Ramos (cell line): ENCODE measurements around the gene TGDS.
"Not testable (repeated sequence)": the region's sequence is repeated elsewhere in the genome, so short reads cannot be mapped to it uniquely, and the experiment has no call there.

Experiments
- in situ Hi-C: fragments of 300-500 bp; cut with MboI; formaldehyde crosslinking; loops from one replicate; pipeline ENCODE4 v1.14.3; 2022; ENCODE audit warnings: low sequenced_read_pairs; ENCODE audit not compliant: unreplicated experiment

Gene TGDS

DNA sequence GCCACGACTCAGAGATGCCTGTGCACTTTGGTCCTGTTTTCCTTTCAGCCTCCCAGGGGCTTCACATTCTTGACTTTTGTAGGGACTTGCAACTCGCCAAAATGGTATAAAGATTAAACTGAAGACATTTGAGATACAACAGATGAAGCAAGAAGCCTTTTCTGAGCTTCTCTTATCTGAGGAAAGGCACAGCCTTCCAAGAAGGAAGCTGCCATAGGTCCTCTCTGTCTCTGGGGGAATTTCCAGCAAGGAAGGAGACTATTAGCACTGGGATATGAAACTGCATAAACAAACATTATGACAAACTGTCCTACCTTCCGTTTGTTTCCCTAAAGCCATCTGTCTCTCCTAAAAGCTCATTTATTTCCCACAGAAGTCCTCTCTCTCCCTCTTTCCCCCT, 39.3 kb downstream of the TGDS start:
- in situ Hi-C loops, result no loop called here

DNA sequence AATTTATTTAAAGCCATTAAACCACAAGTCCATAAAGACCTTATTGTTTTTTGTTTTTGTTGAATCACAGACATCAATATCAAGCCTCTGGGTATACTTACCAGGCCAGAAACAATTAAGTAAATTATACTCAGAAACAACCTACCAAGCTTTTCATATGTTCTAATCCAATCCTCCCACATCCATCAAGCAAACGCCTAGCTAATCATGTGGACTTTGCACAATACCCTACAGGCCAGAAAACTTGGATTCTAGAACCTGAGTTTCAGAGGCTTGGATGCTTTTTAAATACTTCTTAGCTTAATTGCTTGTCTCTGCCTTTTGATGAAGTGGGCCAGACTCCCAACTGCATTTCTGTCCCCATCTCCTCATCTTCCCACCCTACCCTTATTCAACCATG, 39.9 kb downstream of the TGDS start:
- in situ Hi-C loops, result no loop called here

DNA sequence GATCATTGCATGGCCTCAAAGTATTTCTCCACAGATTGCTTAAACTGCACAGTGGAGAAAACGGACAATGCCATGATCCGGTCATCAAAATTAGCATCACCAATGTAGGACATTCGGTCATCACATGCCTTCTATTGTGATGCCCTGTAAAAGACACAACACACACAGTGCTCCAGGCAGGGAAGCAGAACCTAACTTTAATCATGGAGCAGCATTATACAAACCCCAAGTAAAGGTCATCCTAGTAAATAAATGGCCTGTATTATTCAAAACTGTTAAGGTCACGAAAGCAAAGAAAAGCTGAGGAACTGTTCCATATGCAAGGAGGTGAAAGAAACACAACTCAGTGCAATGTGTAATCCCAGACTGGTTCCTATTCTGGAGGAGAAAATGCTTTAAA, 42.2 kb downstream of the TGDS start:
- in situ Hi-C loops, result no loop called here

DNA sequence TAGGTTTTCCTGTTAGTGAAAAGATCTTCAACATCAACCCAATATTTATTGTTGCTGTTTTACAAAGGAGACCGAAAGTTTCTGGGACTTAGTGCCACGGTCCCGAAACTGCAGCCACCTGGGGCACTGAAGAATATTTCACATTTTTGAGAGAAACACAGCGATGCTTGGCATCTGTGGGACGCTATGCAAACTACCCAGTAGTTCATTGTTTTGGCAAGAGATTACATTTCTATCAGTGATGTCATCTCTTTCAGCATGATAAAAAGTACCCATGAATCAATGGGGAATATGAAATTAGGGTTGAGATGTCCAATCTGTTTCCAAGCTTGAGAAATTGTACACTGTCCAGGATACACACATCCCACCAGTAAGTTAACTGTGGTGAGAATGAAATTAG, 43.9 kb downstream of the TGDS start:
- in situ Hi-C loops, result no loop called here

DNA sequence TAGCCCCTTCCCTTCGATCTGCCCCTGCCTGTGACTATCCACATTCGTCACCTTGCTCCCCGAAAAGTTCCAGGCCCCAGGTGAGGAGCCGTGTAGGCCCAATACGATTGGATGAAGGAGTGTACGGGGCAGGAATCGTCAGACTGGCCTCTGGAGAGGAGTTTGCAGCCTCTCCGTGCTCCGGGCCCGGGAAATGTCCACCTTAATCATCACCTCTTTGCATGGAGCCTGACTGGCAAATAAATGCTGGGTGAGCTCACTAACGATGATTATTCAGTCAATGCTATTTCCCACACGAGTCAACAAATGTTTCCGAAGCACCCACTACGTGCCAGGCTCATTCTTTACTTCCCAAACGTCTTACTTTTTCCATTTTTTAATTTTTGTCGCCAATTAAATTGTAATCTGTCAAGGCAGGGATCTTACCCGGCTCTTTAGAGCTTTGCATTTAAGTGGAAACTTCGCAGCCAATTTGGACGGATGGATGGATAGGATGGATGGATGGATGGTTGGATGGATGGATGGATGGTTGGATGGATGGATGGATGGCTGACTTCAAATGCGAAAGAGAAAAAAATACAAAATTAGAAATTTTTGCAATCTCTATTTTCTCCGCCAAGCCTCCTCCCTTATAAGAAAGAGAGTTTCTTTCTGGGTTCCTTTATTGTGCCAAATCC, 45.8 kb downstream of the TGDS start:
- in situ Hi-C loops, result no loop called here

DNA sequence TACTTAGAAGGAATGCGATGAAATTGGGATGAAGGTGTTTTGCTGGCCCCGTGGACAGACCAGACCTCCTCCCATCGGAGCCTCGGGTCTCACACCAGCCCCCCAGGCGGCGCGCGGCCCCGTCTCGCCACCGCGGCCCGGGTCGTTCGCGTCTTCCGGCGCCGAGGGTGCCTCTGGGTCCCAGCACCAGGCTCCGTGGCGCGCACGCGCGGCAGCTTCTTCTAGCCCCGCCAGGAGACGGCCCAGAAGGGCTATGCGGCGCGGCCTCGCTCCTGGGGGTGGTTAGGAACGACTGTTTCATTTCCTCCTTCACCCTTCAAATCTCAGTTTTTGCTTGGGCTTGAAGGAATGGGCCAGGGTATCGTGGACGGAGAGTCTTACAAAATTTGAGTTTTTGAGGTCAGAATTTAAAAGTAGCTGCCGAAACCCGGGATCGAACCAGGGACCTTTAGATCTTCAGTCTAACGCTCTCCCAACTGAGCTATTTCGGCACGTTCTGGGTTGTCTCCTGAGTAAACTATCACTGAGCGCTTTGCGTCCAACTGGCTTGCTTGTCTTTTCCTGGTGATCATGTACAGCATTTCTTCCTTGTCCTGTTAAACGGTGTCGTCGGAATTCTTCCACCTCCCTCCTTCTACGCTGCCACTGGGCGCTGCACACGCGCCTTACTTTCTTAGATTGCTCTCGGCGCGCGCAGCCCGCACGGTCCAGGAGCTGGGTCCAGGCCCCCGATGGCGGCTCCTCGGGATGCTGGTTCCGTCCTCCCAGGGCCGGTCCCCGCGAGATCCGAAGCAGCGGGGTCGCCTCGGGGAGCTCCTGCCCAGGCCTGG, 46.5 kb downstream of the TGDS start:
- in situ Hi-C loops, result no loop called here

DNA sequence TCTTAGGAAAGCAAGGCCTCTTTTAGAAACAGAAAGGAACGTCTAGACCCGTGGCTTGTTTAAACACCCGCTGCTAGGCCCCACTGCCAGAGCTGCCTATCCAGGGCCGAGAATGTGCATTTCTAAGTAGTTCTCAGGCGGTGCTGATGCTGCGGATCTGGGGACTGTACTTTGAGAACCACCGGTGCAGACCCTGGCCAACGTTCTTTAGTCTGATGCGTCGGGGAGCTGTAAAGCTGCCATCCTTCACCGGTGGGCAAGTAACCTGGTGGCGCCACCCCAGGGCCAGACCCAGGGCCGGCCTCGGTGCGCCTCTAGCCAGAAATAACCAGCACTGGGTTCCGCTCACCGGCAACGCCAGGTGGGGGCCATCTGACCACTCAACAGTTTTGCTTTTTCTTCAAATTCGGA, 47.1 kb downstream of the TGDS start:
- in situ Hi-C loops, result no loop called here

DNA sequence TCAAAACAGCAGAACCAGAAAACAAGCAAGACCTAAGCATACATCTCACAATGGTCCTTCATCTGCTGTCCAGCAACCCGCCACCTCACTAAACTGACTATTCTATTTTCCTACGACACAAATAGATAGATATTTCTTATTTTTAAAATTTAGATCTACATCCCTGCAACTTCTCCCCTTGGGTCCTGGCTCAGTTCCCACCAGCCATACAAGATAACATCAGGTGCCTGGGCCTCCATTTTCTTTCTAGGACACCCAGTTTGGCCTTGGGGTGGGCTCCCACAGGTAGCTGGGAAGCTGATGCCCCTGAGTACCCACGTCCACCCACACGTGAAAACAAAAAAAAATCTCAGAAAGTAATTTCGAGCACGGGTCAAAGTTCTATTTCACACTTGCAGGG, 47.6 kb downstream of the TGDS start:
- in situ Hi-C loops, result no loop called here

DNA sequence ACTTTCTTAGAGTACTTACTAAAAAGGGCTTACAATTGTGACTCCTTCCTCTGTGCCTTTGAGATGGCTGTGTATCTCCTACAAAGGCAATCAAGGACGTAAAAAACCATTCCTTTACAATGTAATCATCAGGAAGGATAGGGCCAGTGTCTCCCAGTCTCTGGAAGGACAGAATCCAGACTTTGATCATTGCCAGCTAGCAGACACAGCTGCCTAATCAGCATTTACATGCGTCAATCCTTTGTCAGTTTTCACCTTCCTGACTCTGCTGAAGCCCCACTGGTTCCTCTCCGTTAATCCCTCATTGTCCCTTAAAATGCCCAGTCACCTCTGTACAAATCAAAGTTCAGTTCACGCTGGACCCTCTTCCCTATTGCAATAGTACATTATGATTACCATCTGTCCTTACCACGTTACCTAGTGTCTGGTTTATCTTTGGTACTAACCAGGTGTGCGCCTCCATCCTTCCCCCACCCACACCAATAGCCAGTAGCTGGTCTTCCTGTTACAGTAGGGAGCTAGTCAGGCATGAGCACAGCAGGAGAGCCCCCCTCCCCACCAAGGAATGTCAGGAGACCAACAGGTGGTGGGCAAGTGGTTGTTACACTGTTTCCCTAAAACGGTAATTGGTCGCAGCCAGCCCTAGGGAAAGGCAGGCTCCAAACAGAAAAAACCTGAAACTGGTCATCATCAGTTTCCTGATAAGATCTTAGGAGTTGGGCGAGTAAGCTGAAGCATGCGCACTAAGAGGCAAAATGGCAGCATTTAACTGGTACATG, 49.7 kb downstream of the TGDS start:
- in situ Hi-C loops, result no loop called here

DNA sequence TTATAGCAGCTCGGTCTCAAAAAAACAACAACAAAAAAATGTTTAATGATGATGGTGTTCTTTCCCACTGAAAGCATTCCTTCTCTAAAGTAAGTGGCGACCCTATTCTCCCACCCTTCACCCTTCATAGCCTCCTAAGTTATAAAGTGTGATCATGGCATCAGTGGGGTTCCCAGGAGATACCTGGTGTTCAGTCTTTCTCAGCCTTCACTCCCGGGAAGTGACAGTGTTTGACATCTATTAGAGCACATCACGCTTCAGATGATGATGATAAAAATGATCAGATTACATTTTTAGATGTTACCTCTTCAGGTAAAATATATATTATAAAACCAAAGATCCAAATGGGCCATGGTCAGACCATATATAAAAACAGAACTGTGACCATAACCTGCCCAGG, 51.0 kb downstream of the TGDS start:
- in situ Hi-C loops, result no loop called here

DNA sequence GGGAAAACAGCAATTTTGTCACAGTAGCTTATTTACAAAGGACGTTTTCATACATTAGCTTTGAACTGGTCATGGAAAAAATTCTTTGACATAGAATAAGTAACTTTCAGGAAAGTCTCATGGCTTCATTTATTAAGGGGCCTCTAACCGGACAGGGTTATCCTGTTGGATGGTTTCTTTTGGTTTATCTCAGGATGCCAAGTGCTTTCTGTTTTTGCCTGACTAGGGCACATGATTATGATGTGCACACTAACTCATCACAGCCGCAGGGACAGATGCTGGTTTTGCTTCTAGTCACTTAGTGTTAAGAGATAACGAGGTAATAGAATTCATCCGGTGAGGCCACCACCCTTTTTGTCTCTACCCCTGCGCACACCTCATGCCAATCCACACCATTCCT, 53.0 kb downstream of the TGDS start:
- in situ Hi-C loops, result no loop called here

DNA sequence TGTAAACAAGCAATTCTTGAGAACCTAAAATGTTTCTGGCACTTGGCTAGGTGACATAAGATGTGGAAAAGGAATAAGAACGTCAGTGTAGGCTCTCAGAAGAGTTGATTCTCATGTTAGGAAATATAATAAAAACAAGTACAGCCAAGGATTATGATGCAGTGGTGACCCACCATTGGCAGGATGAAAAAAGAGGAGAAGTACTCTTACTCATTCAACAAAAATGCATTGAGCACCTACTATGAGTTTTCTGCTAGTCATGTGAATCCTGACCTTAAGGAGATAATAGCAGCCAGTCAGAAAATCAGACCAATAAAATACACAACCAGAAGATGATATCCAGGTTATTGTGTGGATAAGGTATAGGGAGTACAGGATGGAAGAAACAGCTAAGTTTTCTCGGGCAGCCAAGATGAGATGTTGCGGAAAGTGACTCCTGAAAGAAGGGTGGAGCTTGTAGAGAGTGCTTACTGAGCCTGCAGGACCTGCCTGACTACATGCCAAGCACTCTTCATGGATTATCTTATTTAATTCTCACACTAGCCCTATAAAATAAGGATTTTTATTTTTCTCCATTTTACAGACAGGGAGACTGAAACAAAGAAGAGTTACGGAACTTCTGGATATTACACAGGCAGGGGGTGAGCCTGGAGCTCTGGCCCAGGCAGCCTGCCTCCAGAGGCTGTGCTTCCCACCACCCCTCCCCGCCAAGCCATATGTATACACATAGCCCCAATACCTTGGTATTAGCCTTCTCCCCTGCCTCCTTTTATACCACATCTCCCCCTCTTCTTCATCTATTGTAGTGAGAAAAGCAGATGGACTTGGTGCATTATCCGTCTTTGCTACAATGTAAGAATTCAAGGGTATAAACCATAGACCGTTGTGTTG, 58.0 kb downstream of the TGDS start:
- in situ Hi-C loops, result no loop called here

DNA sequence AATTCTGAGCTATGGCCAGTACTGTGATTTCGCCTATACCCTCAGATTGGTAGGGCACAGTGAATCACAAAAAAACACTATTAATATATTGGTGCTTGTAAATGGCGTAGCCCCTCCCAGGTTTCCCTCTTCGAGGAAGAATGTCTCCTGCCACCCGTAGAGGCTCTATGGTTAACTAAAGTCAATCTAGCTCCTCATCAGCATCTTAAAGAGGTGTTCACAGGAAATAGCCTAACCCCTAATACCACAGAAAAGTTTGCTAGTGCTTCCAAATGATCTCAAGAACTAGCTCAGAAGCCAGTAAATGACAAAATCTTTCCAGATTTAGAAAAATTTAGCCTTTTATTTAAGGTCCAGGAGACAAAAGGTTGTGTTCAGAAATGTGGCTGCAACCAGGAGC, 60.2 kb downstream of the TGDS start:
- in situ Hi-C loops, result no loop called here

DNA sequence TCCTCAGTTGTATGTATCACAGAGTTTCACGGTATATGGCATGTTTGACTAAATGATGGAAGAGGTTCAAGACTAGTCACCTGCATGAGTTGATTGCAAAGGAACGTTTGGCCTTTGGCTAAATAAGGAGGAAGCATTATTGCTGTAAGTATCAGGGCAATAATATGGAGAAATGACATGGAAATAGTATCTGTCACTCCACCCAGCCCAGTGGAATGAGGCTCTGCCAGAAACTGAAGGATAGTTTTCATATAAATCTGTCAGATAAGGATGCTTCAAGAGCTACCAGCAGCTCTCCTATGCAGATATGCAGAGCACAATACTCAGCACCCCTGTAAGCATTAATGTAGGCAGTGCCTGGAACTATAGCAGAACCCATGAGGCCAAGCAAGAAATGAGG, 60.7 kb downstream of the TGDS start:
- in situ Hi-C loops, result no loop called here

DNA sequence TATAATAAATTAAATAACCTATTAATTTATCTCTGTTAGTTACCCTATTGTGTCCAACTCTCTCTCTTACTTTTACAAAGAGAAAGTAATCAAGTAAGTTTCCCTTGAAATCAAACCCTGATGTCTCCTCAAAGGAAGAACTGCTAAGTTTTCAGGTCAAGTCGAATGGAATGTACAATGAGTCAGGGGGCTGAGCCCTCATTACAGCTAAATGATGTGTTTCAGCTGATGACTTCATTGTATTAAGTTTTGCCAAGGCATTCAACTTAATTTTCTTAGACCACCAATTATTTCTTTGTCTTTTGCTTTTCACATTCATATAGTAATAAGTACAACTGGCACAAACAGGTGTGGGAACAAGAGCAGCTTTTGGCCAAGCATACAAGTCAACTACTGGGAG, 61.8 kb downstream of the TGDS start:
- in situ Hi-C loops, result no loop called here

DNA sequence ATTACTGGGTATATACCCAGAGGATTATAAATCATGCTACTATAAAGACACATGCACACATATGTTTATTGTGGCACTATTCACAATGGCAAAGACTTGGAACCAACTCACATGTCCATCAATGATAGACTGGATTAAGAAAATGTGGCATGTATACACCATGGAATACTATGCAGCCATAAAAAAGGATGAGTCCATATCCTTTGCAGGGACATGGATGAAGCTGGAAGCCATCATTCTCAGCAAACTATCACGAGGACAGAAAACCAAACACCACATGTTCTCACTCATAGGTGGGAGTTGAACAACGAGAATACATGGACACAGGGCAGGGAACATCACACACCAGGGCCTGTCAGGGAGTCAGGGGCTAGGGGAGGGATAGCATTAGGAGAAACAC, 63.7 kb downstream of the TGDS start:
- in situ Hi-C loops, result not testable (repeated sequence)

DNA sequence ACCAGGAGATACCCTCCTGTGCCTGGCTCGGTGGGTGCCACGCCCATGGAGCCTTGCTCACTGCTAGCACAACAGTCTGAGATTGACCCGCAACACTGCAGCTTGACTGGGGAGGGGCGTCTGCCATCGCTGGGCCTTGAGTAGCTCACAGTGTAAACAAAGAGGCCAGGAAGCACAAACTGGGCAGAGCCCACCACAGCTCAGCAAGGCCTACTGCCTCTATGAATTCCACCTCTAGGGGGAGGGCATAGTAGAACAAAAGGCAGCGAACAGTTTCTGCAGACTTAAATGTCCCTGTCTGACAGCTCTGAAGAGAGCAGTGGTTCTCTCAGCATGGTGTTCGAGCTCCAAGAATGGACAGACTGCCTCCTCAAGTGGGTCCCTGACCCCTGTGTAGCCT, 69.0 kb downstream of the TGDS start:
- in situ Hi-C loops, result not testable (repeated sequence)

DNA sequence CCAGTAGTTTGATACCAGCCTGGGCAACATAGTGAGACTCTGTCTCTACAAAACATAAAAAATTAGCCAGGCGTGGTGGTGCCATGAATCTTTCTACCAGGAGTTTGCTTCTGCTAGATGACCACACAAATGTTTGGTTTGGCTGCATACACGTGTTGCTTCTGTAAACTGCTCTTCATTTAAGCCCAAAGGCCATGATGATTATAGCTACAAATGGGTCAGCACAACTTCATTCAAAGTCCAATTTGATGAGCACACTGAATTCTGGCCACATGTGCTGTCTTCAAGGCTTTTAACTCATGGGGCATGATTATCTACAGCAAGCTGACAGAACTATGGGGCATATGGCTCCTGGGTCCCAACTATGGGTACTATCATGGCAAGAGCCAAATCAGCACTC, 70.2 kb downstream of the TGDS start:
- in situ Hi-C loops, result no loop called here

DNA sequence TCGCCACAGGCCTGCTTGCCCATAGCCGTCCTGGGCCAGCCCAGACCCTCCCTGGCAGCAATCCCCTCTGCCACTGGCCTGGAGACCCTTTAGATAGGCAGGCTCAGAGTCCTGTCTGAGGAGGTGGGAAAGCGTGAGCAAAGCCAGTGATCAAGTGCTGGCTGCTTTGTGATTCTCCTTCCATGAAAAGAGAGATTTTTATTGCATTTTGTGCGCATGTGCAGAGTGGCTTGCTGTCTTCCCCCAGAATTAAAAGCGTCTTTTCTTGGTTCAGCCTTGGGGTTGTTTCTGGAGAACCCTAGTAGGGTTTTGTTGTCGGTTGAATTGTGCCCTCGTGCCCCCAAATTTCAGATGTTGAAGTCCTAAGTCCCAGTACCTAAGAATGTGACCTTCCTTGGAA, 71.5 kb downstream of the TGDS start:
- in situ Hi-C loops, result no loop called here
